Testis (tissue), 2 donors: ENCODE results near the gene AMDHD2.

Source experiments
- POLR2A ChIP-seq: fragments of 450-650 bp; IDR thresholded peaks from one replicate; pipeline ENCODE4 v1.6.1; 2017; ENCODE audit warnings: antibody characterized with exemption, mild to moderate bottlenecking, moderate library complexity
- TF ChIP-seq, protein P1 (sequence below), 3 experiments: fragments of 450-650 bp in 2 of 3; fragments of 200-600 bp in 1 of 3; sonication (generic) in 1 of 3; IDR thresholded peaks; one replicate each; pipeline ENCODE4 v1.5.1; 2016 to 2019; ENCODE audit warnings: antibody characterized with exemption in 3 of 3, mild to moderate bottlenecking in 2 of 3, moderate library complexity in 1 of 3

DNA sequence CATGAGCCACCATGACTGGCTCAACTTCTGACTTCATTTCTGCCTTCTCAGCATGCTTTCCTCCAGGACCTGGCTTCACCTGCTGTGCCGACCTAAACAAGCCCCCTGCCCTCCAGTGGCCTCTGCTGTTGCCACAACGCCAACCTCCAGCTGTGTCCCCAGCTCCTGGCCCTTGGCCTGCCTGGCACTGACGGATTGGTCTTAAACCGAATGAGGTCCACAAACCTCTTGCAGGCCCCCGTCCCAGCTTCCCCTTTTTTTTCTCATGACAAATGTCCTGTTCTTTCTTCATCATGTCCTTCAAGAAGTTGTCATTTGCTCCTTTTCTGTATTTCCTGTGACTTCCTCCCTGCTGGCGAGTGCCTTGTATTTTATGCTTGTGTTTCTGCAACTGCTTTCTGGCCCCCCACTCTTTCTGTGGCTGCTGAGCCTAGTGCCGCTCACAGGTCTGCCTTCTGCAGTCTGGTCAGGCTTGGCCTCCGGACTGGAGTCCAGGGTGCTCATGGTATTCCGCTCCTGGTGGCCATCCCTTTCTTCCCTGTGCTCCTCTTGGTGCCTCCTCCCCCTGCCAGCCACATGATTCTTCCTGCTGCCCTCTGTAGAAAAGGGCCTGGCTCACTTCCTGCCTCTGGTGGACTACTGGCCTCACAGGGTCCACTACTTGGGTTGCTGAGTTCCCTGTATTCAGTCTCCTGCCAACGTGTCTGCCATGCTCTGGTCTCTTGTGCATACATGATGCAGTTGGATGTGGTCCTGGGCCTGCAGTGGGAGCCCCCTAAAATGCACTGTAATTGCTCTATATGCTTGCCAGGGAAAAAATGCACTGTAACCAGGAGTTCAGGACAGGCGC, 3.6 kb upstream of the AMDHD2 start:
- TF ChIP-seq, protein P1, sequence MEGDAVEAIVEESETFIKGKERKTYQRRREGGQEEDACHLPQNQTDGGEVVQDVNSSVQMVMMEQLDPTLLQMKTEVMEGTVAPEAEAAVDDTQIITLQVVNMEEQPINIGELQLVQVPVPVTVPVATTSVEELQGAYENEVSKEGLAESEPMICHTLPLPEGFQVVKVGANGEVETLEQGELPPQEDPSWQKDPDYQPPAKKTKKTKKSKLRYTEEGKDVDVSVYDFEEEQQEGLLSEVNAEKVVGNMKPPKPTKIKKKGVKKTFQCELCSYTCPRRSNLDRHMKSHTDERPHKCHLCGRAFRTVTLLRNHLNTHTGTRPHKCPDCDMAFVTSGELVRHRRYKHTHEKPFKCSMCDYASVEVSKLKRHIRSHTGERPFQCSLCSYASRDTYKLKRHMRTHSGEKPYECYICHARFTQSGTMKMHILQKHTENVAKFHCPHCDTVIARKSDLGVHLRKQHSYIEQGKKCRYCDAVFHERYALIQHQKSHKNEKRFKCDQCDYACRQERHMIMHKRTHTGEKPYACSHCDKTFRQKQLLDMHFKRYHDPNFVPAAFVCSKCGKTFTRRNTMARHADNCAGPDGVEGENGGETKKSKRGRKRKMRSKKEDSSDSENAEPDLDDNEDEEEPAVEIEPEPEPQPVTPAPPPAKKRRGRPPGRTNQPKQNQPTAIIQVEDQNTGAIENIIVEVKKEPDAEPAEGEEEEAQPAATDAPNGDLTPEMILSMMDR (IDR thresholded peaks at IDR 0.05) = no peak
- TF ChIP-seq POLR2A = no peak
